Vagina (tissue), 2 donors: ENCODE data around the gene GPBP1L1.

Source experiments
- CTCF ChIP-seq, 3 experiments: fragments of 450-650 bp in 2 of 3; fragments of 200-600 bp in 1 of 3; sonication (generic) in 1 of 3; IDR thresholded peaks; one replicate each; pipeline ENCODE4 v1.5.1; 2017 to 2019; ENCODE audit warnings: antibody characterized with exemption in 3 of 3, mild to moderate bottlenecking in 2 of 3, moderate library complexity in 2 of 3
- POLR2A ChIP-seq, 2 donors: fragments of 450-650 bp; IDR thresholded peaks; one replicate each; pipeline ENCODE4 v1.6.1; 2017; ENCODE audit warnings: antibody characterized with exemption in 2 of 2, mild to moderate bottlenecking in 2 of 2, moderate library complexity in 2 of 2

DNA sequence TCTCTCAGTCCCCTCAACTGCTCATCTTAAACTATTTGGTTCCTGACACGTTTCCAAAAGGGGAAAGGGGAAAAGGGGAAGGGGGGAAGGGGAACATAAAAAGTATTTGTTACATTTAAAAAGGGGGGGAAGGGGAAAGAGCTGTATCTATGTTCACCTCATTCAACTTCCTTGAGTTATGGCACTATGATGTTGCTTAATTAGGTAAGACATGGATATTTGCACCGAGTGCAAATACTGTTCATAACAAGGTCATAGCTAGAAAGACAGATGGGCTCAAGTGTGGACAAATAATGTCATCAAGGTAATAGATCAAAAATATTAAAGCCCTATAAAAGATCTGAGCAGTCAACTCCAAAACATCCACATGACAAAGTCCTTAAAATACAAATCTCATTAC lies 26.0 kb downstream of the GPBP1L1 start:
- TF ChIP-seq CTCF (IDR thresholded peaks at IDR 0.05) = no peak
- TF ChIP-seq POLR2A (IDR thresholded peaks at IDR 0.05) = no peak
